ENCODE data around the gene PLA1A. TPM values are rescaled to one million over a fixed set of nuclear protein-coding genes. Genes with fewer than 3 reads are reported as not detected.

Gene PLA1A
- total and polyA plus RNA-seq, 2 of the 4 experiments (the other 2 are of a cell fraction): not detected

DNA sequence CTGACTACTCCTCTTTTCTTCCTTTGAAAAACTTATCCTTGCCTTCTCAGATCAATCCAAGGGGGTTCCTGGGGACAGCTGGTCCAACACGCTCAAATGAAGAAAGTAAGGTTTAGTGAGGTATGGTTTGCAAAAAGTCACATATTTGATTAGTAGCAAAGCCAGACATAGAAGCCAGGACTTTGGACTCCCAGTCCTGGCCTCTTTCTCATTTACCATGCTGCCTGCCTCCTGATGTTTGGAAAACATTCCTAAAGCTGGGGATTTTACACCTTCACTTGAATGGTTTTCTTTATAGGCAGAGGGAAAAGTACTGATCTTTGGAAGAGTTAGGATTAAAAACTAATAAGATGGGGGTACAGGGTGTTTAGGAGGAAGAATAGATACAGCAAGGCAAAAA lies 48.1 kb downstream of the PLA1A start:
- Histone ChIP-seq H2BK120ac (ENCODE audit: low read depth, low read length) (no peak overlapping the region), H2BK5ac (ENCODE audit: low read depth, low read length, poor library complexity, severe bottlenecking) (no peak overlapping the region), H3K4me3 (ENCODE audit: insufficient read depth, low read depth, low read length) (no peak overlapping the region), H3K9me3 (ENCODE audit: control insufficient read depth, insufficient read depth, low read length) (no peaks in the 10 kb centered on the region), H2AFZ (replicated peaks; ENCODE audit: low read length, poor library complexity) (no peak overlapping the region), H3K9ac (ENCODE audit: low read depth, low read length) (no peak overlapping the region), H3K36me3 (ENCODE audit: control insufficient read depth, insufficient read depth, low read length) (no peaks in the 10 kb centered on the region), H3K9me1 (ENCODE audit: insufficient read depth, low read length) (peaks cover 3% of the 10 kb centered on the region; the same call in 1 of the 2 replicates), H3K56ac (ENCODE audit: extremely low read depth, insufficient read depth, low read length) (no peak overlapping the region), H3K27ac (ENCODE audit: insufficient read depth, low read length) (no peak overlapping the region), H4K8ac (ENCODE audit: low read depth in 2 of 2, low read length in 2 of 2) (no peak overlapping the region), H2AK5ac (ENCODE audit: low read depth, low read length) (no peak overlapping the region), H2AK9ac (replicated peaks; ENCODE audit: low read depth, low read length, poor library complexity) (no peak overlapping the region), H3K14ac (replicated peaks; ENCODE audit: low read depth, low read length) (no peak overlapping the region), H3K23ac (ENCODE audit: low read depth, low read length) (no peak overlapping the region), H3K79me1 (ENCODE audit: low read depth in 1 of 2, low read length in 2 of 2) (no peaks in the 10 kb centered on the region), H3K27me3 (ENCODE audit: control insufficient read depth, insufficient read depth, low read length) (no peaks in the 10 kb centered on the region), H2BK20ac (ENCODE audit: low read depth, low read length) (no peak overlapping the region), H3K4ac (ENCODE audit: low read depth, low read length) (no peak overlapping the region), H2BK15ac (ENCODE audit: low read depth, low read length) (no peak overlapping the region), H4K20me1 (ENCODE audit: insufficient read depth, low read length) (no peaks in the 10 kb centered on the region), H3K18ac (ENCODE audit: low read depth, low read length) (no peak overlapping the region), H4K5ac (ENCODE audit: low read depth, low read length) (no peak overlapping the region), H3K4me2 (ENCODE audit: low read depth, low read length) (no peak overlapping the region), H4K91ac (ENCODE audit: insufficient read depth, low read depth, low read length) (no peak overlapping the region), H3K4me1 (ENCODE audit: control insufficient read depth, insufficient read depth, low read length) (peaks cover 10% of the 10 kb centered on the region)
- BruUV-seq (replicated peaks): no TSS peak
- in situ Hi-C loops (cut with MboI; ENCODE audit: low sequenced_read_pairs): no loop called here
- CTCF ChIA-PET: no interaction called here
- POLR2A ChIA-PET (ENCODE audit: unreplicated experiment): no interaction called here
- TF ChIP-seq MXI1 (IDR thresholded peaks at IDR 0.05; ENCODE audit: borderline replicate concordance, low read depth, low read length) (no peak), CEBPB (IDR thresholded peaks at IDR 0.05; ENCODE audit: low read depth, low read length) (no peak), BHLHE40 (IDR thresholded peaks at IDR 0.05; ENCODE audit: low read depth, low read length) (no peak), RCOR1 (IDR thresholded peaks at IDR 0.05; ENCODE audit: insufficient replicate concordance, low read length) (no peak), MAFK (IDR thresholded peaks at IDR 0.05; ENCODE audit: low read depth, low read length) (no peak), RAD21 (IDR thresholded peaks at IDR 0.05; ENCODE audit: low read length) (no peak), RFX5 (IDR thresholded peaks at IDR 0.05; ENCODE audit: low read depth, low read length) (no peak), FOS (IDR thresholded peaks at IDR 0.05; ENCODE audit: low read depth, low read length) (no peak), SMC3 (IDR thresholded peaks at IDR 0.05; ENCODE audit: low read depth, low read length) (no peak), MAZ (IDR thresholded peaks at IDR 0.05; ENCODE audit: borderline replicate concordance, low read depth, low read length) (no peak), CHD1 (IDR thresholded peaks at IDR 0.05; ENCODE audit: low read depth, low read length) (no peak), POLR2A (IDR thresholded peaks at IDR 0.05; ENCODE audit: low read depth, low read length) (no peak), NFE2L2 (IDR thresholded peaks at IDR 0.05; ENCODE audit: low read depth, low read length) (no peak)
- TF ChIP-seq, protein P1, sequence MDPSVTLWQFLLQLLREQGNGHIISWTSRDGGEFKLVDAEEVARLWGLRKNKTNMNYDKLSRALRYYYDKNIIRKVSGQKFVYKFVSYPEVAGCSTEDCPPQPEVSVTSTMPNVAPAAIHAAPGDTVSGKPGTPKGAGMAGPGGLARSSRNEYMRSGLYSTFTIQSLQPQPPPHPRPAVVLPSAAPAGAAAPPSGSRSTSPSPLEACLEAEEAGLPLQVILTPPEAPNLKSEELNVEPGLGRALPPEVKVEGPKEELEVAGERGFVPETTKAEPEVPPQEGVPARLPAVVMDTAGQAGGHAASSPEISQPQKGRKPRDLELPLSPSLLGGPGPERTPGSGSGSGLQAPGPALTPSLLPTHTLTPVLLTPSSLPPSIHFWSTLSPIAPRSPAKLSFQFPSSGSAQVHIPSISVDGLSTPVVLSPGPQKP (IDR thresholded peaks at IDR 0.05; ENCODE audit: borderline replicate concordance, low read depth, low read length): no peak
- TF ChIP-seq, protein P2, sequence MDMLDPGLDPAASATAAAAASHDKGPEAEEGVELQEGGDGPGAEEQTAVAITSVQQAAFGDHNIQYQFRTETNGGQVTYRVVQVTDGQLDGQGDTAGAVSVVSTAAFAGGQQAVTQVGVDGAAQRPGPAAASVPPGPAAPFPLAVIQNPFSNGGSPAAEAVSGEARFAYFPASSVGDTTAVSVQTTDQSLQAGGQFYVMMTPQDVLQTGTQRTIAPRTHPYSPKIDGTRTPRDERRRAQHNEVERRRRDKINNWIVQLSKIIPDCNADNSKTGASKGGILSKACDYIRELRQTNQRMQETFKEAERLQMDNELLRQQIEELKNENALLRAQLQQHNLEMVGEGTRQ (IDR thresholded peaks at IDR 0.05; ENCODE audit: low read depth, low read length): no peak
- TF ChIP-seq, protein P3, sequence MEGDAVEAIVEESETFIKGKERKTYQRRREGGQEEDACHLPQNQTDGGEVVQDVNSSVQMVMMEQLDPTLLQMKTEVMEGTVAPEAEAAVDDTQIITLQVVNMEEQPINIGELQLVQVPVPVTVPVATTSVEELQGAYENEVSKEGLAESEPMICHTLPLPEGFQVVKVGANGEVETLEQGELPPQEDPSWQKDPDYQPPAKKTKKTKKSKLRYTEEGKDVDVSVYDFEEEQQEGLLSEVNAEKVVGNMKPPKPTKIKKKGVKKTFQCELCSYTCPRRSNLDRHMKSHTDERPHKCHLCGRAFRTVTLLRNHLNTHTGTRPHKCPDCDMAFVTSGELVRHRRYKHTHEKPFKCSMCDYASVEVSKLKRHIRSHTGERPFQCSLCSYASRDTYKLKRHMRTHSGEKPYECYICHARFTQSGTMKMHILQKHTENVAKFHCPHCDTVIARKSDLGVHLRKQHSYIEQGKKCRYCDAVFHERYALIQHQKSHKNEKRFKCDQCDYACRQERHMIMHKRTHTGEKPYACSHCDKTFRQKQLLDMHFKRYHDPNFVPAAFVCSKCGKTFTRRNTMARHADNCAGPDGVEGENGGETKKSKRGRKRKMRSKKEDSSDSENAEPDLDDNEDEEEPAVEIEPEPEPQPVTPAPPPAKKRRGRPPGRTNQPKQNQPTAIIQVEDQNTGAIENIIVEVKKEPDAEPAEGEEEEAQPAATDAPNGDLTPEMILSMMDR (conservative IDR thresholded peaks at IDR 0.05; ENCODE audit: low read depth, low read length): no peak
- dilution Hi-C loops (cut with HindIII; ENCODE audit: low sequenced_read_pairs, unreplicated experiment): no loop called here
- intact Hi-C loops (cut with micrococcal nuclease): no loop called here
- DNase-seq: no peak
- no peak for ATAC-seq (ENCODE audit: low read depth)
- WGBS, 2 experiments (ENCODE audit: extremely low coverage in 2 of 2, insufficient read length in 1 of 2): no CpG with 5 or more reads among the region's 1 CpG

Data from IMR-90 (cell line).